GM18867 (cell line): ENCODE results near the gene ELF4.
"Not testable (repeated sequence)": the region's sequence is repeated elsewhere in the genome, so short reads cannot be mapped to it uniquely, and the experiment has no call there.

Experiments used
- ATAC-seq: cut with Tn5 transposase; IDR thresholded peaks from one replicate; pipeline ENCODE4 v1.9.1; 2021; ENCODE audit warnings: mild to moderate bottlenecking, moderate library complexity; ENCODE audit not compliant: unreplicated experiment

Gene ELF4

DNA sequence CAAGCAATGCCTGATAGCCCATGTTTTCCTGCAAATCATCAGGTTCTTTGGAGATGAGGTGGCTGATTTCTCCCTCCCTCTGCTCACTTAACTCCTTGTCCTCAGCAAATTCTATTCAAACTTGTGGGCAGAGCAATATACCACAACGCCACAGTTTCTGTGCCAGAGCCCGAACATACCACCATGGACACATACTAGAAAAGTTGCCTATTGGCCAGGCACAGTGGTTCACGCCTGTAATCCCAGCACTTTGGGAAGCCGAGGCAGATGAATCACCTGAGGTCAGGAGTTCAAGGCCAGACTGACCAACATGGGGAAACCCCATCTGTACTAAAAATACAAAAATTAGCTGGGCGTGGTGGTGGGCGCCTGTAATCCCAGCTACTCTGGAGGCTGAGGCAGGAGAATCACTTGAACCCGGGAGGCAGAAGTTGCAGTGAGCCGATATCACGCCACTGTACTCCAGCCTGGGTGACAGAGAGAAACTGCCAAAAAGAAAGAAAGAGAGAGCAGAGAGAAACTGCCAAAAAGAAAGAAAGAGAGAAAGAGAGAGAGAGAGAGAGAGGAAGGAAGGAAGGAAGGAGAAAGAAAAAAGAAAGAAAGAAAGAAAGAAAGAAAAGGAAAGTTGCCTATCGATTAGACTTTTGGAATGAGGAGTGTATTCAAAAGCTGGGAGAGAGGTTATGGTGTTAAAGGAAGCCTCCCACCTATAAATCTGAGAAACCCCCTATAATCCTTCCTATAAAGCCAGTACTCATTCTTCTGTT lies 5.0 kb upstream of the ELF4 start:
- not testable (repeated sequence) for ATAC-seq

DNA sequence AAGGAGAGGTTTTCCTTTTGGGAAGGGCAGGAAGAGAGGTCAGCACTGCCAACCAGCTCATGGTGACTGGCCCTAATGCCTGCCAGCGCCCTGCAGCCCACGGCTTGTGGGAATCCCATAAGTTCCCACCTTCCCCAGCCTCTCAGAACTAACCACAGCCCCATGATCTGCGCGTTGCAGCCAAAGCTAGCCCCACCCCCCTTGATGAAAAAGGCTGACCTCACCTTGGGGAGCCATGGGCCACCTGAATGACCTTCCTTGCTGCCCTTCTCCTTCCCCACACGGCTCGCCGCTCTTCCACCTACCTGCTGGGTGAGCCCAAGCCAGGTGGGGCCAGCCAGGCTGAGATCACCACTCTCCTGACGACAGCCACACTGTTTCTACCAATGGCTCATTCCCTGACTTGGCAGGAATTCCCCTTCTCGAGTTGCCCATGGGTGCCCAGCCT lies 3.9 kb upstream of the ELF4 start:
- no peak for ATAC-seq

DNA sequence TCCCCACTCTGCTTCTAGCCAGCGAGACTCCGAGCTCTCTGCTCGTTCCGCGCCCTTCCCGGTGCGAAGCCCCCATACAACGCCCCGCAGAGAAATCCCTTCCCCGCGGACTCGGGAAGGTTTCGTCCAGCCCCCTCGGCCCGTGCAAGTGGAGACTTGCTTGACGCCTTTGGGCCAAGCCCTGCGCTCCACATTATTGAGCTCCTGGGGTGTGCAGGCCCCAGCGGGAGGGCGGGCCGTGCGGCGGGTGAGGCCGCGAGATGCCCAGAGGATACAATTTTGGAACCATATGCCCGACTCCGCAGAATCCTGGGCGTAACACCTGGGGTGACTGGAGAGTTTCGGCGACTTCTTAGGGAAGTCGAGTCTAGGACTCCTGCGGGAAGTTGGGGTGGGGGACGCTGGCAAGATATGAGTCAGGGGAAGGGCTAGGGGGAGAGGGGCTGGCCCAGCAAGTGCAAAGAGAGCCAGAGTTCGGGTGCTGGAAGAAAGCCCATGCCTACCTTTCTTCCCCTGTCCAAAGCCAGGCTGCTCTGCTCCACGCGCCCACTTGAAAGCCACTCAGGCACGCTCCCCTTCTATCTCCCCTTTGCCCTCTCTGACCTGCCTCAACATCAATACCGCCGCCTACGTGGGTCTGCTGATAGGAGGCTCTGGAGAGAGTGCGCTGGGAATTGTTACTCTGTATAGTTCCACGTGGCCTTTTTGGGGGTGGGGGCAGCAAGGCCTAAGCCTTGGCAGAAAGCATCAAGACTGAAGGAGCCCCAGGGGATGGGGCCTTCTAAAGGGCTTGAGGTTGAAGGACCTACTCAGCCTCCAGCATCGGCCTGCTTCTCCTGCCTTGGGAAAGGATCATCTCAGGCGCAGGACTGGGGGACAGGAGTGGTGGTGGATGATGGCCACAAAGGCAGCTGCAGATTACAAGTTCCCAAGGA lies 1.2 kb upstream of the ELF4 start:
- ATAC-seq = no peak

DNA sequence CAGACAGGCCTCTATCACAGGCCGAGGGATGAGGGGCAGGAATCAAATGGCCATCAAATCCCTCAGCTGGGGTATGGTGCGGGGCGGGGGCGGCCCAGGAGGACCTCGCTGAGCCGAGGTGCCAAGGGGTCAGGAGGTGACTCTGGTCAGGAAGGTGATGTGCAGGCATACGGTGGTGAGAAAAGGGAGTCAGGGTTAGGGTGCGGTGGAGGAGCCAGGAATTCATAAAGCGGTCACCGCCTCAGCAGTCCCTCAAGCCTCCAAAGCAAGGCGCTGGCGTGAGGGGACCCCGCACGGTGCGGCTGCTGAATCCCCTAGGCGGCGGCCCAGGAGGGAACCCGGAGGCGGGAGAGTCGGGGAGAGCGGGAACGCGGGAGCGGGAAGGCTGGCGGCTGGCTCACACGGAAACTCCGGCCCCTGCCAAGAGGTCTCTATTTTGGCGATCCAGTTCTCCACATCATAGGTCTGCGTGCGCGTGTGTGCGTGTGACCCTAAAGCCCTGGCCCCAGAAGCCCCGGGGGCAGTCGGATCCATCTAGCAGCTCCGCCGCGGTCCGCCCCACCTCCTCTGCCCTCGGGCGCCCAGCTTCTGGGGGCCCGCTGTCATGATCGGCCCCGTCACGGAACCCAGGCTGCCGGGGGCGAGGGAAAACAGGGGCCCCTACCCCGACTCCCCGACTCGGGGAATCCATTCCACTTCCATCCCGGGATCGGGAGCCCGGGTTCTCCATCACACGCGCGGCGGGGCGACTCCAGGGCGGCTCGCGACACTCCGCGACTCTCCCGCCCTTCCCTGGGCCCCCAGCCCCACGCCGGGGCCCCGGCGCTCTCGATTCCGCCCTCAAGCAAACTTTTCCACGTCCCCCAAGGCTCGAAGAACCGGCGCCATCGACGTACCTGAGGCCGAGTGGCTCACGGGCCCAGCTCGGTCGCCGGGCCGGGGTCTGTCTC lies 593 bp downstream of the ELF4 start:
- ATAC-seq = no peak

DNA sequence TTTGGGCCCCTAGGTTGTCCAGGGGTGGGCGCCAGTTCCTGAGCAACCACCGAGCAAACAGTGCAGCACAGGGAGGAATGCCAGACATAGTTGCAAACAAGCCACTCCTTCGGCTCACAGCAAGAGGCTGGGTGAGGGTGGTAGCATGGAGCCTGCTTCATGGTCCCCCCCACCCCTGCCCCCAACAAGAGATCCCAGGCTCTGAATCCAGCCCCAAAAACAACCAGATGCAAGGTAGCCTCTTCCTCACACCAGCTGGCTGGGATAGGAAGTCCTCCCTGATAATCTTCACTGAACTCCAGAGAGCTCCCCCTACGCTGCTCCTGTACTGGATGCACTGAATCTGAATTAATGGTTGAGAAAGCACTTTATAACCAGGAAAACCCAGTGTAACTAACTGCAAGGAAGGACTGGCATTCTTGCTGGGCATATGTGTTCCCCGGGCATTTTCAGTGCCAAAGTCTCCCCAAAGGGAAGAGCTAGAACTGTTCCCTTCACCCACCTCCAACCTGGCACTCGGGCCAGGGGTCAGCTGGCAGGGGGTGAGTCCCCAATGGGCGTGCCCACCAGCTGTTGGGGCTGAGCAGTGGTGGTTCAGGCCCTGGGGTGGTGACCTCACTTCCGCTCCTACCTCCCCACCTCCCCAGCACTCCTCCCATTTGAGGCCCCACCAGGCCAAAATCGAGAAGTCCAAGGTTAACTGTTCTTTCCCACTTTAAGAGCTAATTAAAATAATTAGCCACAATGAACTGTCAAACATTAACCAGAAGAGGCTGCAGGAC lies 1.5 kb downstream of the ELF4 start:
- peak; percentile 64 for ATAC-seq

DNA sequence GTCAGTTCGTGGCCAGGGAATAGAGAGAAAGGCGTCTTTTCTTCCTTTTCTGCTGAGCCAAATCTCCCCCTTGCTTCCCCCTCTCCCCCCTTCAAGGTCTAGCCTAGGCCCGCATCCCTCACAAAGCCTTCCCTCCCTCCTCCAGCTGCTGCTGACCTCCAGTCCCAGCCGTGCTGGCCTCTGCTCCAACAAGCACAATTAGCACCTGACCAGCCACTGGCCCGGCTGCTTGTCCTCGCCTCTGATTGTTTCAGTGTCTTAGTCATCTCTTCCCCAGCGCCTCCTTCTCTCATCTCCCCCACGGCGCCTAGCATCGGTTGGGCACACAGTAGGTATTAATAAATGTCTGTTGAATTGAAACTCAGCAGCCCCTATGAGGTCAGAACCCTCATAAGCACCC lies 4.2 kb downstream of the ELF4 start:
- ATAC-seq = no peak

DNA sequence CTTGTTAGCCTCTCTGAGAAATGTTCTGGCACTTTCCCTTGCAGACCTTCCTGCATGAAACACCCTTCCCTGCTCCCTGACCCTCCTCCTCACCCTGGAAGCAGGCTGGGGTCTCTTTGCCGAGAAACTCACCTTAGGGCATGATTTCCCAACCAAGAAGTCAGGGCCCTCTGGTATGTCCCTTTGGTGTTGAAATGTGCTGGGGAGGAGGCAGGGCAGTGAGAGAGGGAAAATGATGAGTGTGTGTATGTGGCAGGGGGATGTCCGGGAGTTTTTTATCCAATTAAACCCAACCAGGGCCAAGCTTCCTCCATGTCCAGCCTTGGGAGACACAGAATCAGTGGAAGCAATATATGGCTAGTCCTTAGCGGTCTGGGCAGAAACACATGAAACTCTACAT lies 5.1 kb downstream of the ELF4 start:
- ATAC-seq = no peak

DNA sequence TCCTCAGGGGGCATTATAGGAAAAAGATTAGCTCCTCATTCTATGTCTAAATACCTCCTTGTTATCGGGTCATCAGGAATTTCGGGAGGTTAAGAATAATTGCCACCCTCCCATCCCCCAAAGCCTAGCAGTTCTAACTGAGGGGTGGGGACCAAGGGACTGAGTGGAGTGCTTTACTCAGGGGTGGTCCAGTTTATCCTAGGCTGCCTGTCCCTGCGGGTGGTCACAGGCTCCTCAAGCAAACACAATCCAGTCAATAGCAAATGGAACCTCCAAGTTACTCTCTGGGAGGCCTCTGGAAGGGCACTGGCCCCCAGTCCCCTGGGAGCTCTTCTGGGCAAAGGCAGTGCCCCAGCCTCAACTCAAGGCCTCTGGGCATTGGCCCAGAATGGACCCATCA lies 6.7 kb downstream of the ELF4 start:
- no peak for ATAC-seq

DNA sequence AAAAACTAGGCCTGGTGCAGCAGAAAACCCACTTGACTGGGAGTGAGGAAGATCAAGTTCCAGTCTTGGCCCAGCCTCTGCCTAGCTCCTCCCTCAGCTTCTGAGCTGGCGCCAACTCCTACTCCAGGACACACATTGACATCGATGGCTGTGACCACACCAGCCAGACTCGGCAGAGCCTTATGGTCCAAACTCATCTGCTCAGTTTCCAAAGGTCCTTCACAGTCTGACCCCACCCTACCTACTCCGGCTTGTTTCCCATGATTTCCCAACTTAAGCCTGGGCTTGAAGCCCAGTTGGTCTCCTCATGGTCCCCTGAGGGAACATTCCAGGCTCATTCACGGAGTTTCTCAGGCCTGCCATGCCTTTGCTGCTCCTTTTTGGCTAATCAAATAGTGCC lies 10.1 kb downstream of the ELF4 start:
- ATAC-seq = no peak

DNA sequence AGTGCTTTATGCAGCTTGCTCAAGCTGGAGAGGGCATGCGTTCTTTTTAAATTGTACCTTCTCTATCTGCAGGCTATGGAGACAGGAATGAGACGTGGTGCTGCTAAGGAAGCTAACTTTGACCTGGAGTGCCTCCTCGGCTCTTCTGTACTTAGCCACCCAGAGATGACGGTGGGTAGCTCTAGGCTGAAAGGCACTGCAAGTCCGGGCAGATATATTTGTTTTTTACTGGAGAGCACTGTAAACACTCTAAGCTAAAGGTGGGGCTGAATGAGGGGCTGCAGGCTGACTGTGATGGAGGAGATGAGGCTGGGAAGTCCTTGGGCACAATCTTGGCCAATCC lies 12.1 kb downstream of the ELF4 start:
- ATAC-seq = no peak

DNA sequence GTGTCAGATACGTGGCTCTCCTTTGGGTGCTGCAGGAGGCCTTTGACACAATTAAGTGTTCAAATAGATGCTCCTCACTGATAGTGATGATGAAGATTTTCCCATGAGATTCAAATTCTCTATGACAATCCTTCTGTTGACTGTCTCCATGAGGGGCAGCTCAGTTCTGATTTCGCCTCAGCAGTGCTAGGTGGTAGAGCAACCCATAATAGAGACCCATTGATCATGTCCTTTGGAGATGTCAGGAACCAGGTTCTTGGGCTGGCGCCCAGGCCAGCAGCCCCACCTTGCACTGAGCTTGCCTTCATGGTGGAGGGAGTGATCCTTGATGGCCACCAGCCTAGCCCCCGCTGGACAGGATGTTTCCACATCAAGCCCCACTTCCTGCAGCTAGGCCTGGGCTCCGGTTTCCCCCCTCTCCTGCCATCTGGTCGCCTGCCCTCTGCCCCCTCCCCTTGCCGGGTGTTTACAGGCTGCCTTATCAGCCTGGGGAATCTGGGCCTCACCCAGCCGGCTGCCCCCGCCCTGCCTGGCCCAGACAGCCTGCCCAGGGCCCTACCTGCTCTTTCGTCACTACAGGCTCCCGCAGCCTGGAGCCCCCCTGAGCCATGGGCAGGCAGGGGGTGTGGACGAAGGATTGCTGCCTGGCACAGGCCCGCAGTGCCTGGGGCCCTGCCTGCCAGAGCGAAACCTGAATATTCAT lies 12.6 kb downstream of the ELF4 start:
- ATAC-seq = no peak

DNA sequence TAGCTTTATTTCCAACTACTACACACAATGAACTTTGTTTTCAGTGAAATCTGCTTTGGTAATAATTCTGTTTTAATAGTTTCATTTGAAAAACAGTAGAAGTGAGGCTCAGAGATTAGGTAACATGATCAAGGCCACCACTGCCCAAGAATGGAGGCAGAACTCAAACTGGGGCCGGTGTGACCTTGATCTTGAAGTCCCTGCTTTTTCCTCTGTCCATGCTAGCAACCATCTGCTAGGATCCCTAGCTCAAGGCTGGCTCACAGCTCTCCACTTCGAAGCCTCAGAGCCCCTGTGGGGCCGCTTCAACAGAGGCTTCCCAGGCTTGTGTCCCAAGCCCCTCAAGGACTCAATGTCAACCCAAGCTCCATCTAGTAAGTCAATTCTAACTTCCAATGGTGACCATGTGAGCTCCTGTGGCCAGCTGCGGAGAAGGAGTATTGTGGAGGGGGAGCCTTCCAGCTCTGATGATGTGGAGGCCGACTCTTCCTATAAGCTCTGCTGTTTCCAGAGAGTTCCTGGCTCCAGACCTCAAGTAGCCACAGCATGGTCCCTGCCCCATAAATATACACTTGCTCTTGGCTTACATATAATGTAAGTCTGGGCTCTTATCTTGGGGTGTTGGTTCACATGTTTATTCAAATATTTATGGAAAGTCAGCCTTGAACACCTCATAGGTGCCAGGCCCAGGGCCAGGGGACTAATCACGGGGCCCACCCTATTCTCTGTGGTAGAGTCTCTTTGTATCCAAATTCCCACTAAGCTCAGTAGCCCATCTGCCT lies 14.9 kb downstream of the ELF4 start:
- no peak for ATAC-seq

DNA sequence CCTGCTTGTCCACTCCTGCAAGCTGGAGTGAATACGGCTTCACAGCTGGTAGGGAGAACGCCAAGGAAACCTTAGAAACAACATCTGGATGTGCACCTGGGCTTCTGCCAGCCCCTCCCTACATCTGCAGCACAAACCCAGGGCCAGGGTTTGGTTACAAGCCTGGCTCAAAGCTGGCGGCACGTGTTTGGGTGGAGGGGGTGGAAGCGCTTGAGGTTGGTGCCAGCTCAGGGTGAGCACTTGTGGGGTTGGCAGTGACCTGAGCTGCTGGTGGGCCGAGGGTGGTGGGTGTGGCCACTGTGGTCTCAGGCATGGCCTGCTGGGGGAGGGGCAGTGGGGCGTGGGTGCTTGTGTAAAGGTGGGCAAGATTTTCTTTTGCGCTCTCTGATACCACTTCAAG lies 15.6 kb downstream of the ELF4 start:
- ATAC-seq = no peak

DNA sequence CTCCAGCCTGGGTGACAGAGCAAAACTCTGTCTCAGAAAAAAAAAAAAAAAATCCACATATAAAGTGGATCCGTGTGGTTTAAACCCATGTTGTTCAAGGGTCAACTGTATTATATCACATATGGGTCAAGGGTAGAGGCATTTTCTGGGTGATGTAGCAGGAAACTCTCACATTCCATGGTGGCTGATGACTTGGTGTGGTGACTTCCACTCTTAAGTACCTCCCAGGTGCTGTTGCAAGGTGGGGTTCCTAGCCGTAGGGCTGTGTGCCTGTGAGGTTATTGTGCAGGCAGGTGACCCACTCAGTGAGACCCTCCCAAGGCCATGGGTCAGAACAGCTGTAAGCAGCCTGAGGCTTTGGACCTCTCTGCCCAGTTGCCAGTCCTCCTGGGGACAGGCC lies 17.0 kb downstream of the ELF4 start:
- ATAC-seq = no peak

DNA sequence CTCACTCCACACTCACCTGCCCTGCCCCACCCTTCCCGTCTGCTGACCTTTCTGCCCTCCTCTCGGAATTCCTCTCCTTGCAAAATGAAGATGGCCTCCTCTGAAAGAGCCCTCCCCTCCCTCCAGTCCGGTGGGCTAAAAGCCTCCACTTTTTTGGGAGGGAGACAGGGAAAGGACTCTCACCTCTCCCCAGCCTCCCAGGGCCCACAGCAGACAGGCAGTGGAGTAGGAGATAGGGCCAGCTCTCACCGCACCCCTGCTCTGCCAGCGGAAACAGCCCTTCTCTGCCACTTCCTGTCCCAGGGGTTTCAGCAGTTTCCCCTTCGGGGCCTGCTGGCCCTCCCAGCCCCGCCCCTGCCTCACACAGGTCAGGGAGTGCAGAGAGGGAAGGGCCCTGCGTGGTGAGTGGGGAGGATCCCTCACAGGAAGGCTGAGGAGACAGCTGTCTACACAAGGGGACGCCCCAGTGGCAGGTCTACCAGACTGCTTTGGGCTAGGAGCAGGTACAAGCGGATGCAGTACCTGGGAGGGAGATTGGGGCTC lies 18.2 kb downstream of the ELF4 start:
- ATAC-seq = peak; percentile 97

DNA sequence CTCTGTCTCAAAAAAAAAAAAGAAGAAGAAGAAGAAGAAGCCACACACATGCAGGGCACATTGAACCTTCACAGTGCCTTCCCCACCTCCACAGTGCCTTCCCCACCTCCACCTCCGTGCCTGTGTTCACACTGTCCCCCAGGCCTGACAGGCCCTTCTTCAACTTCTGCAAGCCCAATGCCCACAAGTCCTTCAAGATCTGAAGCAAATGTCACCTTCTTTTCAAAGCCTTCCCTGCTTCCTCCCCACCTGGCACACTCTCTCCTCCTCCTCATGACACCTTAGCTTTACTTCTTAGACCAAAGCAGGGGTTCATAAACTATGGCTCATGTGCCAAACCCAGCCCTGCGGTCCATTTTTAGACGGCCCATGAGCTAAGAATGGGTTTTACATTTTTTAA lies 19.9 kb downstream of the ELF4 start:
- no peak for ATAC-seq

DNA sequence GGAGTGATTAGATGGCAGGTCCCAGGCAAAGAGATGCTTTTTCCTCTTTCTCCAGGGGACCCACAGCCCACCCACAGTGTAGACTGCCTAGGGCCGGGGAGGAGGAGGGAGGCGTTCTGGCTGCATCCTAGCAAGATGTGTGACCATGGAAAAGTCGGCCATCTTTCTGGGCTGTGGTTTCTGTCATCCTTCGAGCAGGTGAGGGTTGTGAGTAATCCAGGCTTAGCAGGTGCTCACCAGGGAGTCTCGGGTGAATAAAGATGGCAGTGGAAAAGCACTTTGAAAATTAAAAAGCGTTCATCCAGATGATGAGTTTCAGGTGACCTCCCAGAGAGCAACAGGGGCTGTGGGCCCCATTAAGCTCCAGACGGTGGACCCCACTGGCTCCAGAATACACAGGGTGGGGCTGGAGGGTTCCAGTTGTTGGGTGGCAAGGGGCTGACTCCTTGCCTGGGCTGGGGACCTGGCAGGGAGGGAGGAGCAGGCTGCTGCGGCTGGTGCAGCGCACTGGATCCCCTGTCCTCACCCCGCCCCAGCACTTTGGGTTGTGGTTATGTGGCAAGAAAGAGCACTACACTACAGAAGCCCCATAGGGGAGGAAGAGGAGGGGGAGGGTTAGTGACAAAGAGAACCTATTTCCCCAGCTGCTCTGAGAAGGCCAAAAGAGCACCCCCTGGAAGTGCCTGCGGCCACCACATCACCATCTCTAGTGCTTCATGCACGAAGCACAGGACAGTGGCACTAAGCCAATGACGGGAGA lies 23.7 kb downstream of the ELF4 start:
- peak; percentile 41 for ATAC-seq
